Fibroblast of skin of abdomen (primary cell): ENCODE results near the gene ANKDD1B. TPM values are rescaled to one million over a fixed set of nuclear protein-coding genes. Genes with fewer than 3 reads are reported as not detected.
A peak's percentile ranks its signal among the peaks of the same experiment; 100 is the strongest.
"Not testable (repeated sequence)": the region's sequence is repeated elsewhere in the genome, so short reads cannot be mapped to it uniquely, and the experiment has no call there.

ENCODE experiments used
- DNase-seq: peaks from one replicate; pipeline ENCODE4 v3.0.0-alpha.2; 2013
- polyA plus RNA-seq, 2 experiments: library from polyadenylated mRNA; unstranded; fragments of 120-200 nt; gene quantifications; one replicate each; pipeline ENCODE4 v1.2.1, GENCODE V29; 2013; ENCODE audit not compliant: insufficient read length in 2 of 2

Gene ANKDD1B
- polyA plus RNA-seq (2013, experiment 1 of 2; ENCODE audit: insufficient read length) = 0.13 TPM
- 0.07 TPM for polyA plus RNA-seq (2013, experiment 2 of 2; ENCODE audit: insufficient read length)

DNA sequence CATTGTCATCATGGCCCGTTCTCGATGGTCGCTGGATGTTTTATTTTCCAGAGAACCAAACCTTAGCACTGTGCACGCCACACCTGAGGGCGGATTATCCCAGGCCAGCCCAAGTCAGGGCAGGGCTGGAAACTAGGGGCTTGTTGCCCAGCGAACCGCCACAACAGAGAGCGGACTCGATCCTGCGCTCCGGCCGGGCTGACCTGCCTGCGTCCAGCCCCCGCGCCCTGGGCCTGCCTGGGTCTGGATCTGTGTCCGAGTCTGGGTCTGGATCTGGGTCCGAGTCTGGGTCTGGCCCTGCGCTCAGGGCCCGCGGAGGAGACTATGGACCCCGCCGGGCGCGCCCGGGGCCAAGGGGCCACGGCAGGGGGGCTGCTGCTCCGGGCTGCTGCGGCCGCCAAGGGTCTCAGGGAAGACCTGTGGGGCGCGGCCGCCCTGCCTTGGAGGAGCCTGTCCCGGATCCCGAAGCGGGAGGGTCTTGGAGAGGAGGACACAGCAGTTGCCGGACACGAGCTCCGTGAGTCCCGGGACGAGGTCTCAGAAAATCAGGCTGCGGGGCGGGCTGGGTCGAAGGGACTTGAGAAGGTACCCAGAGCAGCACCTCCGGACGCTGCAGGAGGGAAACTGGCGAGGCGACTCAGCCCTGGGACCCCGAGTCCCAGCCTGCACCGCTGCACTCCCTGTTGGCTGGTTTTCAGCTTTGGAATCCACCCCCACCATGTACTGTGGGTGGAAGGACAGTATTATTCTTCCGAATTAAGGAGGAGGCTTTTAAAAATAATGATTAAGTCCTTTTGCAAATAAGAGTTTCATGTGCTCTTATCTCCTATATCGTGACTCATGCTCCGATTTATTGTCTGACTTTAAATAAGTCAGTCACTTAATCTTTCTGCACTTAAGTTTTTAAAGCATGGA is at the start of gene ANKDD1B:
TSS of gene ANKDD1B (plus strand) at position 143 of the 915 bp plus-strand sequence. CDS start at position 325, 182 bp downstream.
- DNase-seq = peak; percentile 25

- not testable (repeated sequence) for DNase-seq
Observed at GRCh38 chr5:75565991-75566709, 45.1 kb upstream of the ANKDD1B start.

GRCh38 chr5:75566710-75567309 is 44.4 kb upstream of the ANKDD1B start:
- peak; percentile 90 for DNase-seq

DNA sequence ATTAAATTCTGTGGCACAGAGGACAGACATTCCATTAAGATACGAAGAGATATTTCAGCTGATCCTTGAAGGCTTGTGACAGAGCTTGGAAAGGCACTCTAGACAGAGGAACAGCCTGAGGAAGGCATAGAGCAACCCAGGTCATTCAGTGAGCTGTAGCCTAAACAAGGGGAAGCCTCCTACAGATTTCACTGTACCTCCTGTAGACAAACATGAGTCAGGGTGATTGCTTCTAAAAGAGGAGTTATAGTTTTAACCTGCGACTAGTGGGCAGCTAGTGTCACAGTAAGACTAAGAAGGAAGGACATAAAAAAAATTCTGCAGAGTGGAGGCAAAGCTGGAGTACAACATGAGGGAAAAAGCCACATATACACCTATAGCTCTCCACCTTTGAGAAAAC is 43.5 kb upstream of the ANKDD1B start:
- DNase-seq = peak; percentile 16

DNA sequence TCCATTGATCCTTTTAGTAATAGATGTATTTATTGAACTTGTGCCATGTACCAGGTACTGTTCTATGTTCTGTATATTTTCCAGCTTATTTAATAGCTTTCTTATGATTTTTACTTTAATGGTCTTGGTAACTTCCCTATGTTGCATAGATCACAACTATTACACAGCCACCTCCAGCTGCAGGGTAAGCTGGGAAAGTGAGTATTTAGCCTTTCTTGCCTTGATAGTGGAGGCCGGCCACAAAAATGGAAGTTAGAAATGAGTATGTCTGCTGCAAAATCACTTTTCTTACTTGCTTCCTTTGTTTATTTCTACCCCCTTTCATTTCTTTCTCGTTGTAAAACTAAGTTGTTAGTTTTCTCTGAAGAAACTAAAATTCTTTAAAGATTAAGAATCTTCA is 43.1 kb upstream of the ANKDD1B start:
- no peak for DNase-seq

GRCh38 chr5:75571547-75571946 is 39.7 kb upstream of the ANKDD1B start:
- DNase-seq = no peak

DNA sequence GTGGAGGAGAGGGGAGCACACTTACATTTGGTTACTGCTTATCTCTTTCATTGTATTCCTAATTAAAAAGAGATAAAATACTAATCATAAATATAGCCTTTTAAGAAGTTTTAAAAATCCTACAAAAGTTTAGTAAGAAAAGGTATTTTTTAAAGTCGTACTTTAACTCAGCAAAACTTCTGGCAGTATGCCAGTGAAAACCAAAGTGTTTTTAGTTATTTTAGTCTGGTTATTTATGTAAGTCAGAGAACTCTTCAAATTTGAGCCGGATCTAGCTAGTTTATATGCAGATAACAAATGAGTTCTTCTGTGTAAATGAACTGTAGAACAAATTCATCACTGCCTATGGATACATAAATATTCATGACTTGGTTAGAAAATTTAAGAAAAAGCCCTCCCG is 36.5 kb upstream of the ANKDD1B start:
- DNase-seq = no peak

- not testable (repeated sequence) for DNase-seq
Observed at GRCh38 chr5:75578280-75578679, 33.0 kb upstream of the ANKDD1B start.

DNA sequence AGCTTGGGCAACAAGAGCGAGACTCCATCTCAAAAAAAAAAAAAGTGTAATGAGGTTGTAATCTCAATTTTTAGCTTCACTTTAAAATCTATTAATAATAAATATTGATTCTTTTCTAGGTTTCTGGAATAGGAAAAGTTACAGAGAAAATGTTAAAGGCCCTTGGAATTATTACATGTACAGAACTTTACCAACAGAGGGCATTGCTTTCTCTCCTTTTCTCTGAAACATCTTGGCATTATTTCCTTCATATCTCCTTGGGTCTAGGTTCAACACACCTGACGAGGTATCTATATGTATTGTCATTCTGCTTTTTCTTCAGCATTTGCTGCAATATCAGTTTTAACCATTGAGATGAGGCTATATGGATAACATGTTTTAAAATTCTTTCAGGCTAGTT is 26.6 kb upstream of the ANKDD1B start:
- no peak for DNase-seq

DNA sequence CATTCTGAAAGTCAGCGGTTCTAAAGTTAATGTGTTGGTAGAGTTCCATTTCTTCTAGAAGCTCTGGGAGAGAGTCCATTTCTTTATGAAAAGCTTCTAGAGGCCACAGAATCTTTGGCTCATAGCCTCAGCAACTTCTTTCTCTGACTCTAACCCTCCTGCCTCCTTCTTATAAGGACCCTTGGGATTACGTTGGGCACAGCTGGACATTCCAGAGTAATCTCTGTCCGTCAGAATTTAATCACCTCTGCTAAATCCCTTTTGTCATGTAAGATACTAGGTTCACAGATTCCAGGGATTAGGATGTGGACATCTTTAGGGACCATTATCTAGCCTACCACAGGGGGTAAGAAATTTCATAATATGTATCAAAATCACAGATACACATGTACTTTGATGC is 22.6 kb upstream of the ANKDD1B start:
- peak; percentile 22 for DNase-seq

DNA sequence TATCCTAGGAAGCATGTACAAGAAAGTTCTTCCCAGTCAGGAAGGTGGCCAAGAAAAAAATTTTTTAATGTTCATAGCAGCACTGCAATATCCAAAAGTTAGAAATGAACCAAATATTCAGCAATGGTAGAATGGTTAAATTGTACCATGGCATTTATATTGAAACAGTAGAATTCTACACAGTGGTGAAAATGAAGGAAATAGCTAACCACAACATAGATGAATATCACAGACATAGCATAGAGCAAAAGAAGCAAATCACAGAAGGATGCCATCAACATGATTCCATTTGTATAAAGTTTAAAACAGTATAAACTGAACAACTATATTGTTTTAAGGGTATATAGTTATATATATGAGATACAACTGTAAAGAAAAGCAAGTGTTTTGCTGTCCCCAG is 10.7 kb upstream of the ANKDD1B start:
- DNase-seq = no peak

GRCh38 chr5:75601567-75601966 is 9.7 kb upstream of the ANKDD1B start:
- DNase-seq = no peak

- no peak for DNase-seq
Observed at GRCh38 chr5:75601996-75602395, 9.3 kb upstream of the ANKDD1B start.

GRCh38 chr5:75603371-75603770 is 7.9 kb upstream of the ANKDD1B start:
- peak; percentile 79 for DNase-seq

GRCh38 chr5:75603821-75604220 is 7.4 kb upstream of the ANKDD1B start:
- no peak for DNase-seq

DNA sequence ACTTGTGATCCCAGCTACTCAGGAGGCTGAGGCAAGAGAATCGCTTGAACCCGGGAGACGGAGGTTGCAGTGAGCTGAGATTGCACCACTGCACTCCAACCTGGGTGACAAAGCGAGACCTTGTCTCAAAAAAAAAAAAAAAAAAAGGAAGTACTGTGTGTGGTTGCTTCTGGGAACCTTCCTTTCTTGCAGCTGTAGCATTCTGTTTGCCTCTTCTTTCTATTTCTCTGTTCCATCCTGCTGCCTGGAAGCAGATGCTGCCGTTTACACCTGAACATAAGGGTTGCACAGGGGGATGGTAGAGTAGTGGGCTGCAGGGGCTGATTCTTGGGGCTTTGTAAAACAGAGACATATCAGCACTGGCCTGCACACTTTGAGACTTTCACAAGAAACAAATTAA is 3.9 kb upstream of the ANKDD1B start:
- DNase-seq = not testable (repeated sequence)

- no peak for DNase-seq
Observed at GRCh38 chr5:75608870-75609269, 2.4 kb upstream of the ANKDD1B start.

DNA sequence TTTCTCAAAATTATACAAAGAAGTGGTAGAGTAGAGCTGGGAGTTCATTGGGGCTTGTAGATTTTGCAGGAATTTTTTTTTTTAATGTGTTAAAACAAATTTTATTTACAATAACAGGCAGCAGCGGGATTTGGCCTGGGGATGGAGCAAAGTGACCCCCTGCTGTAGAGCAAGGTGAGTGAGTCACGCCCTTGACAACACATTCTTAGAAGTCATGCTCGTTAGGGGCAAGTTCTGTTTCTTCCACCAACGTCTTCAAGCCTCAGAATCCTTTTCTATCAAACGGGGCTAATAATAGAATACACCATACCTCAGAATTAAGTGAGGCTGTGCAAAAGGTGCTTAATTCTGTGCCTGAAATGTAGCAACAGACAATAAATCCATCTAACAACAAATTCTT is 1.1 kb upstream of the ANKDD1B start:
- DNase-seq = no peak

DNA sequence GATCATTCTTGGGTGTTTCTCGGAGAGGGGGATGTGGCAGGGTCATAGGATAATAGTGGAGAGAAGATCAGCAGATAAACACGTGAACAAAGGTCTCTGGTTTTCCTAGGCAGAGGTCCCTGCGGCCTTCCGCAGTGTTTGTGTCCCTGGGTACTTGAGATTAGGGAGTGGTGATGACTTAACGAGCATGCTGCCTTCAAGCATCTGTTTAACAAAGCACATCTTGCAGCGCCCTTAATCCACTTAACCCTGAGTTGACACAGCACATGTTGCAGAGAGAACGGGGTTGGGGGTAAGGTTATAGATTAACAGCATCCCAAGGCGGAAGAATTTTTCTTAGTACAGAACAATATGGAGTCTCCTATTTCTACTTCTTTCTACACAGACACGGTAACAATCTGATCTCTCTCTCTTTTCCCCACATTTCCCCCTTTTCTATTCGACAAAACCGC is 368 bp upstream of the ANKDD1B start:
- DNase-seq = not testable (repeated sequence)

DNA sequence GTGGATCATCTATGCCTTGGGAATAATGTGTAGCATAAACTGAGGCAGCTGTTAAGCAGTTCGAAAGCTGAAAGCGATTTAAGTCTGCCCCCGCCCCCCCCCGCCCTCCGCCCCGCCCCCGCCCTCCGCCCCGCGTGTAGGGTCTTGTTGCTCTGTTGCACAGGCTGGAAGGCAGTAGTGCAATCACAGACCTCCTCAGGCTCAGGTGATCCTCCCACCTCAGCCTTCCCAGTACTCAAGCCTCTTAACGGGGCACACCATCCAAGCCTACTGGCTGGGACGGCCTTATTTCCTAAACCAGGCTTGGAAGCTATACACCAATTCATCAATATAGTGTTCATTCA is 945 bp downstream of the ANKDD1B start:
- no peak for DNase-seq

GRCh38 chr5:75612901-75613300 is 1.6 kb downstream of the ANKDD1B start:
- no peak for DNase-seq

- DNase-seq = no peak
Observed at GRCh38 chr5:75614176-75614575, 2.9 kb downstream of the ANKDD1B start.

GRCh38 chr5:75616371-75616881 is 5.2 kb downstream of the ANKDD1B start:
- no peak for DNase-seq
